Measurements from ENCODE around the gene CENPT.
"Not testable (repeated sequence)": the region's sequence is repeated elsewhere in the genome, so short reads cannot be mapped to it uniquely, and the experiment has no call there.

CENPT gene

GRCh38 chr16:67848118-67848517 lies 625 bp upstream of the CENPT start:
- in situ Hi-C loops (cut with MboI; ENCODE audit: low sequenced_read_pairs) = no loop called here

GRCh38 chr16:67846320-67847063 lies 1.0 kb downstream of the CENPT start, which contains the start of gene NUTF2:
Gene NUTF2 (plus strand): TSS chr16:67846933. CDS start chr16:67865131, 18,198 bp downstream.
- in situ Hi-C loops (cut with MboI; ENCODE audit: low sequenced_read_pairs) = no loop called here

GRCh38 chr16:67846063-67846319 lies 1.5 kb downstream of the CENPT start:
- in situ Hi-C loops (cut with MboI; ENCODE audit: low sequenced_read_pairs) = no loop called here

GRCh38 chr16:67845291-67846062 lies 2.0 kb downstream of the CENPT start:
- in situ Hi-C loops (cut with MboI; ENCODE audit: low sequenced_read_pairs) = no loop called here

- in situ Hi-C loops (cut with MboI; ENCODE audit: low sequenced_read_pairs) = no loop called here
Measured at GRCh38 chr16:67844497-67844896, 3.0 kb downstream of the CENPT start.

GRCh38 chr16:67843343-67843765 lies 4.1 kb downstream of the CENPT start:
- in situ Hi-C loops (cut with MboI; ENCODE audit: low sequenced_read_pairs) = no loop called here

- in situ Hi-C loops (cut with MboI; ENCODE audit: low sequenced_read_pairs) = no loop called here
Measured at GRCh38 chr16:67842509-67843342, 4.8 kb downstream of the CENPT start.

- in situ Hi-C loops (cut with MboI; ENCODE audit: low sequenced_read_pairs) = no loop called here
Measured at GRCh38 chr16:67841816-67842508, 5.5 kb downstream of the CENPT start, which contains the start of gene THAP11. Gene THAP11 (plus strand): TSS chr16:67842320. CDS start chr16:67842555, 235 bp downstream.

- in situ Hi-C loops (cut with MboI; ENCODE audit: low sequenced_read_pairs) = no loop called here
Measured at GRCh38 chr16:67841198-67841815, 6.2 kb downstream of the CENPT start.

- in situ Hi-C loops (cut with MboI; ENCODE audit: low sequenced_read_pairs) = no loop called here
Measured at GRCh38 chr16:67837811-67838210, 9.7 kb downstream of the CENPT start.

GRCh38 chr16:67837190-67837589 lies 10.3 kb downstream of the CENPT start:
- in situ Hi-C loops (cut with MboI; ENCODE audit: low sequenced_read_pairs) = not testable (repeated sequence)

GRCh38 chr16:67834242-67834614 lies 13.3 kb downstream of the CENPT start:
- in situ Hi-C loops (cut with MboI; ENCODE audit: low sequenced_read_pairs) = no loop called here

- in situ Hi-C loops (cut with MboI; ENCODE audit: low sequenced_read_pairs) = no loop called here
Measured at GRCh38 chr16:67833415-67834241, 13.9 kb downstream of the CENPT start.

GRCh38 chr16:67833030-67833414 lies 14.5 kb downstream of the CENPT start:
- in situ Hi-C loops (cut with MboI; ENCODE audit: low sequenced_read_pairs) = no loop called here

GRCh38 chr16:67828651-67829050 lies 18.8 kb downstream of the CENPT start:
- in situ Hi-C loops (cut with MboI; ENCODE audit: low sequenced_read_pairs) = no loop called here

- in situ Hi-C loops (cut with MboI; ENCODE audit: low sequenced_read_pairs) = no loop called here
Measured at GRCh38 chr16:67825906-67826305, 21.6 kb downstream of the CENPT start.

GRCh38 chr16:67825119-67825518 lies 22.4 kb downstream of the CENPT start:
- in situ Hi-C loops (cut with MboI; ENCODE audit: low sequenced_read_pairs) = no loop called here

- in situ Hi-C loops (cut with MboI; ENCODE audit: low sequenced_read_pairs) = no loop called here
Measured at GRCh38 chr16:67822511-67822910, 25.0 kb downstream of the CENPT start.

- in situ Hi-C loops (cut with MboI; ENCODE audit: low sequenced_read_pairs) = no loop called here
Measured at GRCh38 chr16:67820608-67821259, 26.8 kb downstream of the CENPT start.
